Right lobe of liver (tissue), 4 donors: ENCODE results near the gene SRRM4.

Experiments
- POLR2A ChIP-seq: fragments of 450-650 bp; IDR thresholded peaks from one replicate; pipeline ENCODE4 v1.6.1; 2017; ENCODE audit warnings: antibody characterized with exemption, mild to moderate bottlenecking
- TF ChIP-seq, protein P1 (sequence below), 4 donors: fragments of 200-600 bp in 3 of 4; fragments of 450-650 bp in 1 of 4; IDR thresholded peaks; one replicate each; pipeline versions ENCODE4 v1.5.1 to v1.8.0; 2016 to 2022; ENCODE audit warnings: antibody characterized with exemption in 4 of 4, mild to moderate bottlenecking in 2 of 4
- donor health status: DM: no; HTN: no; CAD: no.
- donor health status: DM: no; HTN: no; CAD: no.
- donor health status: DM: no; HTN: yes; CAD: no.

DNA sequence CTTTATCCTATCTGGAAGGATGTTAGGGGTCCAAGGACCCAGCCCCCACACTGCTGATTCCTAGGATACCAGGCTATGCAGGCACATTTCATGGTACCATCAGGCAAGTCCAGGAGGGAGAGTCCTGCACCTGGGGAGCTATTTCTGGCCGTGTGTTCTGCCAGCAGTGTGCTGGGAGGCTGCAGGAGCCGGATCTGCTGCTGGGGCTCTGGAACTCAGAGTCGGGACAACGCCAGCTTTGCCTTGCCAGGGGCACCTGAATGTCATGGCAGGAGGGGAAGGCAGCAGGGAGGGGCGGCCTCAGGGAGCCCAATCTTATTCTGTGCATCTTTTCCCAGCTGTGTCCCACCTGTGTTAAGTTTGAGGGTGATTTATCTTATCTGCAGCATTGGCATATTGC, 17.8 kb downstream of the SRRM4 start:
- TF ChIP-seq, protein P1, sequence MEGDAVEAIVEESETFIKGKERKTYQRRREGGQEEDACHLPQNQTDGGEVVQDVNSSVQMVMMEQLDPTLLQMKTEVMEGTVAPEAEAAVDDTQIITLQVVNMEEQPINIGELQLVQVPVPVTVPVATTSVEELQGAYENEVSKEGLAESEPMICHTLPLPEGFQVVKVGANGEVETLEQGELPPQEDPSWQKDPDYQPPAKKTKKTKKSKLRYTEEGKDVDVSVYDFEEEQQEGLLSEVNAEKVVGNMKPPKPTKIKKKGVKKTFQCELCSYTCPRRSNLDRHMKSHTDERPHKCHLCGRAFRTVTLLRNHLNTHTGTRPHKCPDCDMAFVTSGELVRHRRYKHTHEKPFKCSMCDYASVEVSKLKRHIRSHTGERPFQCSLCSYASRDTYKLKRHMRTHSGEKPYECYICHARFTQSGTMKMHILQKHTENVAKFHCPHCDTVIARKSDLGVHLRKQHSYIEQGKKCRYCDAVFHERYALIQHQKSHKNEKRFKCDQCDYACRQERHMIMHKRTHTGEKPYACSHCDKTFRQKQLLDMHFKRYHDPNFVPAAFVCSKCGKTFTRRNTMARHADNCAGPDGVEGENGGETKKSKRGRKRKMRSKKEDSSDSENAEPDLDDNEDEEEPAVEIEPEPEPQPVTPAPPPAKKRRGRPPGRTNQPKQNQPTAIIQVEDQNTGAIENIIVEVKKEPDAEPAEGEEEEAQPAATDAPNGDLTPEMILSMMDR (IDR thresholded peaks at IDR 0.05), result no peak
- TF ChIP-seq POLR2A, result no peak
